H9 (cell line): ENCODE measurements around the gene OS9. TPM values are rescaled to one million over a fixed set of nuclear protein-coding genes. Genes with fewer than 3 reads are reported as not detected.

Source experiments
- DNase-seq: peaks from one replicate; pipeline ENCODE4 v3.0.0-alpha.2; 2017
- H2AFZ ChIP-seq: one replicate; pipeline ENCODE4 v1.6.1; 2013; ENCODE audit warnings: mild to moderate bottlenecking, low read length, control low read depth, moderate library complexity
- H2AK5ac ChIP-seq: 2 replicates; pipeline ENCODE4 v1.6.1; 2013; ENCODE audit warnings: low read length, control low read depth, mixed read lengths; ENCODE audit not compliant: insufficient read length
- H2BK120ac ChIP-seq: one replicate; pipeline ENCODE4 v1.6.1; 2013; ENCODE audit warnings: low read depth, mild to moderate bottlenecking, low read length, control low read depth, inconsistent platforms; ENCODE audit not compliant: poor library complexity, severe bottlenecking
- H2BK12ac ChIP-seq: 2 replicates; pipeline ENCODE4 v1.6.1; 2013; ENCODE audit warnings: low read length, control low read depth, mixed read lengths, low read depth; ENCODE audit not compliant: insufficient read length
- H2BK15ac ChIP-seq: 2 replicates; pipeline ENCODE4 v1.6.1; 2013; ENCODE audit warnings: low read depth, low read length, control low read depth
- H2BK20ac ChIP-seq: one replicate; pipeline ENCODE4 v1.6.1; 2013; ENCODE audit warnings: low read depth, mild to moderate bottlenecking, low read length, control low read depth, inconsistent platforms; ENCODE audit not compliant: poor library complexity, severe bottlenecking
- H2BK5ac ChIP-seq: 2 replicates; pipeline ENCODE4 v1.6.1; 2013; ENCODE audit warnings: low read length, control low read depth, mixed read lengths; ENCODE audit not compliant: insufficient read length
- H3K14ac ChIP-seq: 2 replicates; pipeline ENCODE4 v1.6.1; 2013; ENCODE audit warnings: low read length, control low read depth; ENCODE audit not compliant: insufficient read depth
- H3K18ac ChIP-seq: 2 replicates; pipeline ENCODE4 v1.6.1; 2013; ENCODE audit warnings: low read depth, mild to moderate bottlenecking, mixed read lengths, low read length, control low read depth; ENCODE audit not compliant: insufficient read length
- H3K23ac ChIP-seq: 2 replicates; pipeline ENCODE4 v1.6.1; 2013; ENCODE audit warnings: low read length, control low read depth, mixed read lengths, low read depth; ENCODE audit not compliant: insufficient read length
- H3K23me2 ChIP-seq: 2 replicates; pipeline ENCODE4 v1.6.1; 2013; ENCODE audit warnings: low read depth, mild to moderate bottlenecking, mixed read lengths, low read length, control low read depth; ENCODE audit not compliant: insufficient read length, poor library complexity, severe bottlenecking
- H3K27ac ChIP-seq: 2 replicates; pipeline ENCODE4 v1.5.1; 2013; ENCODE audit warnings: low read length, control low read depth, mixed read lengths, low read depth; ENCODE audit not compliant: insufficient read length
- H3K27me3 ChIP-seq: 2 replicates; pipeline ENCODE4 v1.6.1; 2013; ENCODE audit warnings: low read length, control low read depth, inconsistent platforms; ENCODE audit not compliant: insufficient read depth
- H3K4ac ChIP-seq: 2 replicates; pipeline ENCODE4 v1.6.1; 2013; ENCODE audit warnings: low read depth, mild to moderate bottlenecking, control low read depth, inconsistent platforms, low read length, moderate library complexity
- H3K4me1 ChIP-seq: 2 replicates; pipeline ENCODE4 v1.6.1; 2013; ENCODE audit warnings: low read length, control low read depth, inconsistent platforms; ENCODE audit not compliant: insufficient read depth
- H3K4me2 ChIP-seq: 2 replicates; pipeline ENCODE4 v1.6.1; 2013; ENCODE audit warnings: low read length, control low read depth, mixed read lengths; ENCODE audit not compliant: insufficient read length, insufficient read depth
- H3K56ac ChIP-seq: 2 replicates; pipeline ENCODE4 v1.6.1; 2013; ENCODE audit warnings: low read depth, mild to moderate bottlenecking, mixed read lengths, low read length, control low read depth; ENCODE audit not compliant: insufficient read length
- H3K79me1 ChIP-seq: 2 replicates; pipeline ENCODE4 v1.6.1; 2013; ENCODE audit warnings: low read depth, mild to moderate bottlenecking, moderate library complexity, low read length, control low read depth, inconsistent platforms; ENCODE audit not compliant: insufficient read depth, poor library complexity, severe bottlenecking
- H3K79me2 ChIP-seq: 2 replicates; pipeline ENCODE4 v1.6.1; 2013; ENCODE audit warnings: low read length, control low read depth, inconsistent platforms; ENCODE audit not compliant: insufficient read depth
- H3K9ac ChIP-seq: 2 replicates; pipeline ENCODE4 v1.6.1; 2013; ENCODE audit warnings: low read length, control low read depth, mixed read lengths; ENCODE audit not compliant: insufficient read length; ENCODE audit errors: extremely low read depth
- H3K9me3 ChIP-seq: one replicate; pipeline ENCODE4 v1.6.1; 2013; ENCODE audit warnings: low read depth, low read length, inconsistent platforms; ENCODE audit not compliant: control insufficient read depth
- H3T11ph ChIP-seq: one replicate; pipeline ENCODE4 v1.6.1; 2013; ENCODE audit warnings: mild to moderate bottlenecking, low read length, control low read depth, inconsistent platforms
- H4K20me1 ChIP-seq: one replicate; pipeline ENCODE4 v1.6.1; 2013; ENCODE audit not compliant: control insufficient read depth, insufficient read length, insufficient read depth
- H4K5ac ChIP-seq: 2 replicates; pipeline ENCODE4 v1.6.1; 2013; ENCODE audit warnings: low read depth, mild to moderate bottlenecking, mixed read lengths, low read length, control low read depth; ENCODE audit not compliant: insufficient read length
- H4K8ac ChIP-seq: replicated peaks from 2 replicates; pipeline ENCODE4 v1.6.1; 2013; ENCODE audit warnings: low read length, control low read depth, mixed read lengths, low read depth; ENCODE audit not compliant: insufficient read length
- H4K91ac ChIP-seq: 2 replicates; pipeline ENCODE4 v1.6.1; 2013; ENCODE audit warnings: low read depth, mild to moderate bottlenecking, moderate library complexity, mixed read lengths, low read length, control low read depth; ENCODE audit not compliant: insufficient read length
- H3K27ac Mint-ChIP-seq, 3 experiments: 2 replicates in 2 of 3; 3 replicates in 1 of 3; pipeline ENCODE4 v1.8.0; 2020 to 2021; ENCODE audit warnings: mixed read lengths in 3 of 3, mild to moderate bottlenecking in 1 of 3, moderate library complexity in 1 of 3
- H3K27me3 Mint-ChIP-seq: 2 replicates; pipeline ENCODE4 v1.8.0; 2021; ENCODE audit warnings: low read depth, mild to moderate bottlenecking, moderate library complexity, mixed read lengths
- H3K36me3 Mint-ChIP-seq, 3 experiments: 2 replicates in 2 of 3; 3 replicates in 1 of 3; pipeline ENCODE4 v1.8.0; 2020 to 2021; ENCODE audit warnings: low read depth in 3 of 3, mixed read lengths in 3 of 3; ENCODE audit not compliant: insufficient read depth in 1 of 3
- H3K4me1 Mint-ChIP-seq, 2 experiments: 2 replicates each; pipeline ENCODE4 v1.8.0; 2020; ENCODE audit warnings: mixed read lengths in 2 of 2
- H3K4me3 Mint-ChIP-seq, 2 experiments: 2 replicates in 1 of 2; 3 replicates in 1 of 2; pipeline ENCODE4 v1.8.0; 2020 to 2021; ENCODE audit warnings: mild to moderate bottlenecking in 2 of 2, mixed read lengths in 2 of 2, moderate library complexity in 1 of 2
- H3K9me3 Mint-ChIP-seq, 2 experiments: 2 replicates in 1 of 2; 3 replicates in 1 of 2; pipeline ENCODE4 v1.8.0; 2020; ENCODE audit warnings: mild to moderate bottlenecking in 2 of 2, mixed read lengths in 2 of 2, moderate library complexity in 1 of 2
- CTCF ChIP-seq: fragments of 200-600 bp; sonication (generic); conservative IDR thresholded peaks from 3 replicates; pipeline ENCODE4 v1.8.0; 2021; ENCODE audit warnings: antibody characterized with exemption, mild to moderate bottlenecking
- WGBS: extraction: QIAGEN DNeasy Blood & Tissue Kit; methylation state at CpG from one replicate; pipeline ENCODE4 v1.1.7; 2013; ENCODE audit warnings: missing lambda C conversion rate, low lambda C conversion rate, mixed read lengths; ENCODE audit not compliant: insufficient read length; ENCODE audit errors: extremely low coverage; 5-methylcytosine and 5-hydroxymethylcytosine counted together
- total RNA-seq: library from RNA; stranded (reverse); gene quantifications from 2 replicates; pipeline ENCODE4 v1.2.1, GENCODE V29; 2021

OS9 gene
- total RNA-seq, 1 experiment from 2014 or later, result 112 TPM

- Histone ChIP-seq H2AK5ac (no peak overlapping the region), H3K27ac (no peak overlapping the region), H3K4ac (no peak overlapping the region), H3K14ac (no peak overlapping the region), H2BK120ac (no peak overlapping the region), H2AFZ (no peak overlapping the region), H3K18ac (no peak overlapping the region), H2BK12ac (no peak overlapping the region), H4K20me1 (peaks cover 2% of the 10 kb centered on the region), H4K5ac (no peak overlapping the region), H3K9me3 (no peaks in the 10 kb centered on the region), H3K4me1 (no peaks in the 10 kb centered on the region; the same call in 1 of the 2 replicates), H3K9ac (no peak overlapping the region), H3K79me2 (no peaks in the 10 kb centered on the region), H4K91ac (no peak overlapping the region), H2BK15ac (no peak overlapping the region), H3K27me3 (peaks cover 38% of the 10 kb centered on the region), H2BK20ac (no peak overlapping the region), H3K23me2 (peaks cover 14% of the 10 kb centered on the region), H3T11ph (no peak overlapping the region), H3K4me2 (no peak overlapping the region), H3K79me1 (no peaks in the 10 kb centered on the region), H3K23ac (no peak overlapping the region), H3K56ac (no peak overlapping the region), H2BK5ac (no peak overlapping the region), H4K8ac (no peak overlapping the region)
- Mint-ChIP-seq H3K27me3 (peaks cover 97% of the 10 kb centered on the region), H3K27ac (peak overlapping the region in 1 of 3 experiments; percentile 48; a peak in 1 of 7 replicates), H3K4me1 (peaks cover 11 to 23% of the 10 kb centered on the region in 2 experiments), H3K4me3 (no peak overlapping the region), H3K9me3 (no peaks in the 10 kb centered on the region; a peak in 1 of 5 replicates), H3K36me3 (peaks cover 0 to 2% (median 0%) of the 10 kb centered on the region in 3 experiments; a peak in 1 of 7 replicates)
- no peak for TF ChIP-seq CTCF
- WGBS, result no CpG with 5 or more reads among the region's 13 CpGs
- DNase-seq, result no peak
Measured at GRCh38 chr12:57730336-57731067, 36.6 kb downstream of the OS9 start.
